ENCODE measurements around the gene ASB2.

Gene ASB2

DNA sequence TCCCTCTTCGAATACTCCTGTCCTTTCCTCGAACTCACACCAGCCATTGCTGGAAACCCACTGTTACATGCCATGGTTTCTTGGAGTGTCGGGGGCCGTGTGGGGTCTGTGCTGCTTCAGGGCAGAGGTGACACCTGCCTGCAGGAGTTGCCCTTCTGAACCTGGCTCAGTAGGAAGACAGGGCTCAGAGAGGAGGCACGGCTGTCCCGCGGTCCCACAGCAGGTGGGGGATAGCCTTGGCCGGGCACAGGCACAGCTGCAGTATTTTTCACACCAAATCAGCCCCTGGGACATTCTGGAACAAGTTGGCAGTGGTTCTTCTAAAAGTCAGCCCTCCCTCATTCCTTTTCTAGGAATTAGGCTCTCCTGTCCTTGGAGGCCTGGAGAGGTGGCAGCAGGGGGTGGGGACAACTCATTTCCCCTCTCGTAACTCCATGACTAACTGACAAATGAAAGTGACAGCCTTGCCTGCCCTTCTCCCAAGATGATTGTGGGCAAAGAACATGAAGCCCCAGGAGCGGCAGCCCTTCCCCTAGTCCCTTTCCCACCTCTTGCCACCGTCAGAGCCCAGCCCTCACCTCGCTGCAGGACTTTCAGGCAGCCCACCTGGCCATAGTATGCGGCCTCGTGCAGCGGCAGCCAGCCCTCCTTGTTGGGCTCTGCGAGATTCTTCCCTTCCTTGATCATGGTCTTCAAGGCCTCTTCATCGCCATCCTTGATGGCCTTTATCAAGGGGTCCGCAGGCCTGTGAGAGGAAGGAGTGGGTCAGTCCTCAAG is 22.4 kb downstream of the ASB2 start:
- no peak for DNase-seq (ENCODE audit: low read depth, low spot score)
- H3K27ac ChIP-seq: no peak overlapping the region

DNA sequence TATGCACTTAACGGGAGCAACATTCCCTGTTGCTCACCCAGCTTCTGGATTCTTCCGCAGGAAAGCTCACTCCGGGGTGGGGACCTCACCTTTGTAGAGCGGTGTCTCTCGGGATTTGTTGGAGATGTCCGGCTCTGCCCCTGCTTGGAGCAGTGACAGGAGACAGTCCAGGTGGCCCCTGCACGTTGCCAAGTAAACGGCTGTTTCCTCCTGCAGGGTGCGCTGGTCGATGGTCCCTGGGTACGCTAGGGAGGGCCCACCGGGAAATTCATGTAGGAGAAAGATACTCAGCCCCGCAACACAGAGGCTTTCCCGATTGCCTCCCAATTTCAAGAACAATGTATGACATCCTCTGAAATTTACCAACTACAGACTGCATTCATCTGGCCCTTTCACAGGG is 23.1 kb downstream of the ASB2 start:
- H3K27ac ChIP-seq: no peak overlapping the region
- no peak for DNase-seq (ENCODE audit: low read depth, low spot score)

GRCh38 chr14:93952829-93953228 is 23.5 kb downstream of the ASB2 start:
- no peak overlapping the region for H3K27ac ChIP-seq
- DNase-seq (ENCODE audit: low read depth, low spot score): no peak

- DNase-seq (ENCODE audit: low read depth, low spot score): no peak
- no peak overlapping the region for H3K27ac ChIP-seq
Measured at GRCh38 chr14:93951635-93952540, 24.5 kb downstream of the ASB2 start.

- H3K27ac ChIP-seq: no peak overlapping the region
- DNase-seq (ENCODE audit: low read depth, low spot score): no peak
Measured at GRCh38 chr14:93950948-93951634, 25.3 kb downstream of the ASB2 start.

DNA sequence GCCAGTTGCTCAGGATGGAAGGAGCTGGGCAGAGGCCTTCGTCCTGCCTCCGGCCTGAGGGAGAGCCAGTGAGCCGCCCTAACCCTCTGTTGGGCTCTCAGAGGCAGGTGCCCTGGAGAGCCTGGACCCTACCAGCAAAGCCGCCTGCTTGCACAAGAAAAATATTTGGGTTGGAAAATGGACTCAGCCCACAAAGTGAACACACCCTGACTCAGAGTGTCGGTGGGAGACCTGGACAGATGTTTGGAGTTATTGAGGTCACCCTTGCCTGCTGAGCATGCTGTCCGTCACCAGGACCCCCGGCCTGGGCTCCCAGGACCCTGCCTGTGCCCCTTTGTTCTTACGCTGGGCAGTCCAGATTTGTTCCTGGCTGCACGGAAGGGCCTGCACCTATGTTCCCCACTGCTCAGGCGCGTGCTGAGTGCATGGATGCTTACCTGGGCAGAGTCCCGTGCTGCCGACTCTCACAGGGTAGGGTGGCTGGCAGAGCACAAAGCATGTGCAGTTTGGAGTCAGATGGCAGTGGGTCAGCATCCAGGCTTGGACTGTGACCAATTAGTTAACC is 26.8 kb downstream of the ASB2 start:
- H3K27ac ChIP-seq: no peak overlapping the region
- no peak for DNase-seq (ENCODE audit: low read depth, low spot score)

- H3K27ac ChIP-seq: no peak overlapping the region
- no peak for DNase-seq (ENCODE audit: low read depth, low spot score)
Measured at GRCh38 chr14:93947282-93947681, 29.1 kb downstream of the ASB2 start.

- DNase-seq (ENCODE audit: low read depth, low spot score): no peak
- peak overlapping the region; percentile 21 for H3K27ac ChIP-seq
Measured at GRCh38 chr14:93946541-93947090, 29.8 kb downstream of the ASB2 start.

DNA sequence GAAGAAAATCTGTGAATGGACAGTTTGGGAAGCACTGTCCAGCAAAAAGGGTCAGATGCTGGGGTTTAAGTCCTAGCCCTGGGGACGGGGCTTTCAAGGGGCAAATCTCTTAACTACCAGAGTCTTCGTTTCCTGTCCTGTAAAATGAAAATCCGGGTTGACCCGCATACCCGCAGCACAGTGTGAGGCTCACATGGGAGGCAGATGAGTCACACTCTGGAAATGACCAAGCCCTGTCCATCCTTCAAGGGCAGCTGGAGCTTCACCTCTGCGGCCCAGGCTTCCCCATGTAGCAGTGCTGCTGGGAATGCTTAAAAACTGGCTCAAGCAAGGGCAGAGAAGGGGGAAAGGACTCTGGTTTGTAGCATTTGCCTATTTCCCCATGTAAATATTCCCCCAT is 30.3 kb downstream of the ASB2 start:
- H3K27ac ChIP-seq: peak overlapping the region; percentile 21
- DNase-seq (ENCODE audit: low read depth, low spot score): no peak

DNA sequence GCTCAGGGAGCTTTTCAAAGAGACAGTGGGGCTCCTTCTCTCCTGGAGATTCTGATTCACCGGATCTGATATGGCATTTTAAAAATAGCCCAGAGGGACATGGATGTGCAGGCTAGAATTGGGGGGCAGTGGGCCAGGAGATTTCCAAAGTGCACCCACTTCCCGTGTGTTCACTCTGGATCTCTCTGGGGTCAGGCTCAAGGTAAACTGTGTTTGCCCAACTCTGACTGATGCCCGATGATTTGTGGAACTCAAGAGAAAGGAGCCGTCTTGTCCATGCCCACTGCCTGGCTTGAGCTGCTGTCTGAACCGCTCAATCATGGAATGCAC is 31.3 kb downstream of the ASB2 start:
- no peak overlapping the region for H3K27ac ChIP-seq
- no peak for DNase-seq (ENCODE audit: low read depth, low spot score)

GRCh38 chr14:93944348-93945069 is 31.9 kb downstream of the ASB2 start:
- no peak overlapping the region for H3K27ac ChIP-seq

GRCh38 chr14:93943930-93944329 is 32.4 kb downstream of the ASB2 start:
- H3K27ac ChIP-seq: no peak overlapping the region
- DNase-seq (ENCODE audit: low read depth, low spot score): no peak

More at GRCh38 chr14:93944348-93945069, 31.9 kb downstream of the ASB2 start:
- DNase-seq (ENCODE audit: low read depth, low spot score): no peak

DNA sequence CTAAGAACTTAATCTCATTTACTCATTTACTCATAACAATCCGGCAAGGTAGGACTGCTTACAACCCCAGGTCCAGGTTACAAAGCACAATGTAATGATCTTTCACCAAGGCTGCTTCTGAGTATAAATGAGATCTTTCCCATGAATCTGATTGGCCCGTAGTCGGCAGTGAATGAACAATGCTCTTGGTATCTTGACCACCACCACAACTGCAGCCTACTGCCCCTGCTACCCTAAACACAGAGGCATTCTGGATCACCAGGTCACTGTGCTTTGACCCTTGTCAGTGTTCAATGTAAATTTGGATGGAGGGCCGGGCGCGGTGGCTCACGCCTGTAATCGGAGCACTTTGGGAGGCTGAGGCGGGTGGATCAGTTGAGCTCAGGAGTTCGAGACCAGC is 33.3 kb downstream of the ASB2 start:
- H3K27ac ChIP-seq: no peak overlapping the region
- no peak for DNase-seq (ENCODE audit: low read depth, low spot score)

DNA sequence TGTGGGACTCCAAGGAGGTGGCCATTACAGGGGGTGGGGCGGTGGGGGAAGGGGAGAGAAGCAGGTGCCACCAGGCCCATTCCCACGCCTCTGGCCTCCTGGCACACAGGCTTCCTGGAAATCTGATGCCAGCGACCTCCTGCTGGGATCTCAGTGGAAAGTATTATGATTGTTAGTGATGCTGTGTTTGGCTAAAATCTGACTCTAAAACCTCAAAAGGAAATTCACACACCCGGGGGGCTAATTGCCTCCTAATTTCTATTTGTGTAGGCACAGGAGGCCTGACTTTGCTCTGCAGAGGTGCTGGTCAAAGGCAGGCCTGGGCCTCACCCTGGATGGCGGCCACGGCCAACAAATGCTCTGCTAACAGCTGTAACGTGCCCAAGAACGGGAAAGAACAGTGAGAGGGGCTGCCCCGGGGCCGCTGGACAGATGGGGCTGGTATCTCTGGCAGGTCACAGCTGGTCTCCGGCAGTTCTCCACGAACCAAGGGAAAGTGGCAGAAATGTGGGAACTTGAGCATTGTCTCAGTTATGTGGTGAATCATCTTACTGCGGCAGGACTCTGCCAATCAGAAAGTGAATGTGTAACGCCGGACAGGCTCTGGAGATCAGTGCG is 35.0 kb downstream of the ASB2 start:
- no peak for DNase-seq (ENCODE audit: low read depth, low spot score)
- H3K27ac ChIP-seq: peak overlapping the region; percentile 67

- H3K27ac ChIP-seq: no peak overlapping the region
- DNase-seq (ENCODE audit: low read depth, low spot score): no peak
Measured at GRCh38 chr14:93940437-93940836, 35.9 kb downstream of the ASB2 start.

- no peak overlapping the region for H3K27ac ChIP-seq
- DNase-seq (ENCODE audit: low read depth, low spot score): no peak
Measured at GRCh38 chr14:93939304-93940229, 36.8 kb downstream of the ASB2 start.

DNA sequence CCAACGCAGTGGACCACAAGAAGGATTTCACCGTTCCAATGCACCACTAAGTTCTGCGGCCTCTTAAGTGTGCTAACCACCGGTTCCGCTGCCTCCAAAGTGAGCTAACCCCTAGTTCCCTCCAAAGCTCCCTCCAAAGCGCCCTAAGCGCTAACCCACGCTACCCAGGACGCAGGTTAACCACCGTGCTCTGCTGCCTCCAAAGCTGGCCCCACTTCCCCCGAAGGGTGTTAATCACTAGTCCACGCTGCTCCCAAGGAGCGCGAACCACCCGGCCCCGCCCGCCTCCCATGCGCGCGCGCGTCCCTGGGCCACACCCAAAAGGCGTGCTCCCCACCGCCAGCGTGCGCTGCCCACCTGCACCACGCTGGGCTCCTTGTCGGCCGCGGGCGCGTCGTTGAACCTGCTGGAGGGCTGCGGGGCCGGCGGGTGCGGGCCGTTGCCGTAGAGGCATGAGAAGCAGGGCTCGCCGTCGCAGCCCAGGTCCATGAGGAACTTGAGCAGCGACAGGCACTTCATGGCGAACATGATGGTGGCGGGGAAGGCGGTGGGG is 37.5 kb downstream of the ASB2 start:
- no peak overlapping the region for H3K27ac ChIP-seq
- DNase-seq (ENCODE audit: low read depth, low spot score): no peak

DNA sequence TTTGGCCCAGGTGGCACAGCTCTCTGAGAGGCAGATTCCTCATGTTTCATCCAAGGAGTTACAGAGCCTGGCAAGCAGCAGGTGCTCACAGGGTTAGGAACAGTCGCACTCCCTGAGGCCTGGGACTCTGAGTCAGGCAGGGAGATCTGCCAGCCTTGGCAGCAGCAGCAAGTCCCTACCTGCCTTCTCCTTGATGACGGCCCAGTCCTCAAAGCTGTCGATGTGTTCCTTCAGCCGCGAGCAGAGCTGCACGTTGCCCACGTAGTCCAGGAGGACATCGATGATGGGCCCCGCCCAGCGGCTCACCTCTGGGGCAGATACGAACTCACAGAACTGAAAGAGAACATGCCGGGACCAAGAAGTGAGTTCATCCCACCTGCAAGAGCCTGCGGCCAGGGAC is 38.9 kb downstream of the ASB2 start:
- peak overlapping the region; percentile 54 for H3K27ac ChIP-seq
- peak; percentile 99 for DNase-seq (ENCODE audit: low read depth, low spot score)

Measured in epithelial cell of prostate (primary cell).